ENCODE measurements around the gene UGT3A1.
A peak's percentile ranks its signal among the peaks of the same experiment; 100 is the strongest.

The UGT3A1 gene

DNA sequence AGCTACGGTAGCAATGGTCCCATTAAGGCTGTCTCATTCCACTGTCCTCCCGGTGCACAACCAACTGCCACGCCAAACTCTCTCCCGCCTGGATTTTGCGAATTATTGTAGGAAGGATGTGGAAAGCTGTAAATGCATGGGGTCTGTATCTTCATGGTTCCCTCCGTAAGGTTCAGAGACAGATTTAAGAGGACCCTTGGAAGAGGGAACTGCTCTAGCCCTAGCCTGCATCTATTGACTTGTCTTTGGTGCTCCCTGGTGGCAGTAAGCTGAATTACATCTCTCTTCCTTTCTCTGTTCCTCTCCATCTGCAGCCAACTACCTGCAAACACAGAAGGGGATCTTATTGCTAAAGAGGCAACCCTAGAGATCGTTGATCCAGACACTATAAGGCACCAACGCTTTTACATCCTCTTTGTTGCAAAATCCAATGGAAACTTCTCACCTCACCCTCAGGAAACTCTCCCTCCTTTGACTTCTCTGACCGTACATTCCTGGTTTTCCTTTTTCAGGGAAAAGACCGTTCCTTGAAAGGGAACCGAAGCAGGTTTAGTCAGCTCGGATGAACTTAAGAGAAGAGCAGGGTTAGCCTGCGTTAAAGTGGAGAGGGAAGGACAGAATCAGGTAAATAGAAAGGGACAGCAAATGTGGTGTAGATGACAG lies 64.7 kb downstream of the UGT3A1 start:
- in situ Hi-C loops (cut with HindIII; ENCODE audit: low pct_ligation_motif_present, low sequenced_read_pairs), result no loop called here

GRCh38 chr5:35924950-35925722 lies 66.1 kb downstream of the UGT3A1 start:
- in situ Hi-C loops (cut with HindIII; ENCODE audit: low pct_ligation_motif_present, low sequenced_read_pairs), result no loop called here
- H3K27me3 ChIP-seq (replicated peaks), result no peaks in the 10 kb centered on the region
- DNase-seq, result peak; percentile 67
- H3K36me3 ChIP-seq (replicated peaks), result no peaks in the 10 kb centered on the region
- TF ChIP-seq, protein P1, sequence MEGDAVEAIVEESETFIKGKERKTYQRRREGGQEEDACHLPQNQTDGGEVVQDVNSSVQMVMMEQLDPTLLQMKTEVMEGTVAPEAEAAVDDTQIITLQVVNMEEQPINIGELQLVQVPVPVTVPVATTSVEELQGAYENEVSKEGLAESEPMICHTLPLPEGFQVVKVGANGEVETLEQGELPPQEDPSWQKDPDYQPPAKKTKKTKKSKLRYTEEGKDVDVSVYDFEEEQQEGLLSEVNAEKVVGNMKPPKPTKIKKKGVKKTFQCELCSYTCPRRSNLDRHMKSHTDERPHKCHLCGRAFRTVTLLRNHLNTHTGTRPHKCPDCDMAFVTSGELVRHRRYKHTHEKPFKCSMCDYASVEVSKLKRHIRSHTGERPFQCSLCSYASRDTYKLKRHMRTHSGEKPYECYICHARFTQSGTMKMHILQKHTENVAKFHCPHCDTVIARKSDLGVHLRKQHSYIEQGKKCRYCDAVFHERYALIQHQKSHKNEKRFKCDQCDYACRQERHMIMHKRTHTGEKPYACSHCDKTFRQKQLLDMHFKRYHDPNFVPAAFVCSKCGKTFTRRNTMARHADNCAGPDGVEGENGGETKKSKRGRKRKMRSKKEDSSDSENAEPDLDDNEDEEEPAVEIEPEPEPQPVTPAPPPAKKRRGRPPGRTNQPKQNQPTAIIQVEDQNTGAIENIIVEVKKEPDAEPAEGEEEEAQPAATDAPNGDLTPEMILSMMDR (IDR thresholded peaks at IDR 0.05; ENCODE audit: low read depth, low read length, missing control alignments), result peak; percentile 86
- H3K4me3 ChIP-seq (ENCODE audit: low read depth, low read length), result no peak overlapping the region
- no peak overlapping the region for H3K27ac ChIP-seq

More for the DNA sequence above, 64.7 kb downstream of the UGT3A1 start:
- no peak overlapping the region for H3K27ac ChIP-seq
- no peak overlapping the region for H3K4me3 ChIP-seq (ENCODE audit: low read depth, low read length)
- TF ChIP-seq, protein P1 (IDR thresholded peaks at IDR 0.05; ENCODE audit: low read depth, low read length, missing control alignments), result peak; percentile 84
- H3K27me3 ChIP-seq (replicated peaks), result no peaks in the 10 kb centered on the region
- H3K36me3 ChIP-seq (replicated peaks), result no peaks in the 10 kb centered on the region
- DNase-seq, result peak; percentile 47

DNA sequence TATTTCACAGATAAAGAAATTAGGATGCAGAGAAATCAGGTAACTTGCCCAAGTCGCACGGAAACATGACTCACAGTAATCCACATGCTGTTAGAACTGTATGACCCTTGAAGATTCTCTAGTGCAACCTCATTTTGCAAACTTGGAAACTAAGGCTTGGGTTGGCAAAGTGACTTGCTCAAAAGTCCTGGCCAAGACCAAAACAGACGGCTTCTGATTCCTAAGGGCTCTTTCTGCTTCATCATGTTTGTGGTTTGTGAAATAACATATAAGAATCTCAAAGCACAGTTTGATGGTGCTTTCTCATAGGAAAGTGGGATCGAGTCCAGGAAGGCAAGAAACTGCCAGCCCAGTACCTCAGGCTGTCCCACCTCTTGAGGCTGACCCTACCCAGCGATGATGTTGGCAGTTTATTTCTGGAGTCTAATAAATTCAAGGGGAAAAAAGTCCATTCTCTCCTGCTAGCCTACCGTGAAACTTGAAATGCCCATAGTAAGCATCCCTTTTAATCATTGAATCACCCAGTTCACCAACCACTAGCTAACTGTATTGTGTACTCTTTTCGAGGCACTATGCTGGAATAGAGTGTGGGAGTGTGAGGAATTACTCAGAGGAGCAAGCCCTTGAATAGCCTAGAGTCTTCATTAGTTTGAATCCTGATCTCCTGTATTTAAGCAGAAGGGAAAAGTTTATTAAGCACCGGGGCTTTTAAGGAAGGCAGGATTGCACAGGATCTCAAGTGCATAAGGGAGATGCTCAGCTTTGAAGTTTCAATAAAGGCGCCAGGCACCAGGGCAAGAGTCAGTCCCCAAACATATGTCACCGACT lies 66.9 kb downstream of the UGT3A1 start:
- DNase-seq, result peak; percentile 31
- Histone ChIP-seq H3K27me3 (replicated peaks) (no peaks in the 10 kb centered on the region), H3K27ac (no peak overlapping the region), H3K36me3 (replicated peaks) (no peaks in the 10 kb centered on the region), H3K4me3 (ENCODE audit: low read depth, low read length) (no peak overlapping the region)
- in situ Hi-C loops (cut with HindIII; ENCODE audit: low pct_ligation_motif_present, low sequenced_read_pairs), result no loop called here
- TF ChIP-seq, protein P1 (IDR thresholded peaks at IDR 0.05; ENCODE audit: low read depth, low read length, missing control alignments), result no peak

GRCh38 chr5:35922468-35922867 lies 68.7 kb downstream of the UGT3A1 start:
- Histone ChIP-seq H3K4me3 (ENCODE audit: low read depth, low read length) (no peak overlapping the region), H3K36me3 (replicated peaks) (no peaks in the 10 kb centered on the region), H3K27me3 (replicated peaks) (no peaks in the 10 kb centered on the region), H3K27ac (no peak overlapping the region)
- no peak for DNase-seq
- in situ Hi-C loops (cut with HindIII; ENCODE audit: low pct_ligation_motif_present, low sequenced_read_pairs), result no loop called here
- TF ChIP-seq, protein P1 (IDR thresholded peaks at IDR 0.05; ENCODE audit: low read depth, low read length, missing control alignments), result no peak

GRCh38 chr5:35921930-35922329 lies 69.3 kb downstream of the UGT3A1 start:
- TF ChIP-seq, protein P1 (IDR thresholded peaks at IDR 0.05; ENCODE audit: low read depth, low read length, missing control alignments), result no peak
- in situ Hi-C loops (cut with HindIII; ENCODE audit: low pct_ligation_motif_present, low sequenced_read_pairs), result no loop called here
- Histone ChIP-seq H3K4me3 (ENCODE audit: low read depth, low read length) (no peak overlapping the region), H3K27ac (no peak overlapping the region), H3K36me3 (replicated peaks) (no peaks in the 10 kb centered on the region), H3K27me3 (replicated peaks) (no peaks in the 10 kb centered on the region)
- no peak for DNase-seq

Data from brain microvascular endothelial cell (primary cell).